HCT116 (cell line): ENCODE measurements around the gene CRACDL. TPM values are rescaled to one million over a fixed set of nuclear protein-coding genes. Genes with fewer than 3 reads are reported as not detected.

ENCODE experiments used
- ATAC-seq: fragments of 200-7000 bp; cut with Tn5 transposase; 2 replicates; pipeline ENCODE4 v1.9.1; 2020; ENCODE audit warnings: mild to moderate bottlenecking, moderate library complexity
- BruUV-seq: library from RNA; stranded (reverse); fragments of 400-500 nt; replicated peaks from 2 replicates; lab custom pipeline; 2021; lab: Mats Ljungman, UMichigan
- CTCF ChIA-PET: fragments of 300-600 bp; sonication (Branson Sonifier 250); formaldehyde crosslinking; loops from one replicate; lab custom pipeline; 2021; ENCODE audit warnings: antibody characterized with exemption; lab: Charles Lee
- POLR2A ChIA-PET: fragments of 300-600, 350-600 bp; sonication (Branson Sonifier 250); formaldehyde crosslinking; loops from one replicate; lab custom pipeline; 2021; ENCODE audit warnings: antibody characterized with exemption; lab: Charles Lee
- RAD21 ChIA-PET, 2 experiments: fragments of 300-600 bp; sonication (Branson Sonifier 250); formaldehyde crosslinking; loops; one replicate each; lab custom pipeline; 2023; ENCODE audit warnings: low total read pairs in 2 of 2; ENCODE audit not compliant: uncharacterized antibody in 2 of 2, unreplicated experiment in 2 of 2, low non-redundant PET in 1 of 2; lab: Charles Lee
- DNase-seq: peaks from one replicate; pipeline ENCODE4 v3.0.0-alpha.2; 2010; ENCODE audit warnings: low read depth, low spot score
- H2AFZ ChIP-seq: fragments of 200-600 bp; shearing (Covaris generic), sonication (generic); 2 replicates; pipeline ENCODE4 v1.6.1; 2017; ENCODE audit warnings: low read depth, mixed run types, mixed read lengths, antibody characterized with exemption, low read length; ENCODE audit not compliant: poor library complexity, severe bottlenecking
- H3K27ac ChIP-seq: 2 replicates; pipeline ENCODE4 v1.5.1; 2012; ENCODE audit warnings: low read depth, low read length
- H3K27me3 ChIP-seq: fragments of 200-600 bp; sonication (generic); 2 replicates; pipeline ENCODE4 v1.6.1; 2016; ENCODE audit warnings: mixed run types, low read length, mixed read lengths; ENCODE audit not compliant: insufficient read depth
- H3K36me3 ChIP-seq, 2 experiments: fragments of 200-500 bp in 1 of 2; fragments of 200-600 bp in 1 of 2; sonication (Bioruptor generic) in 1 of 2; sonication (generic) in 1 of 2; 2 replicates each; pipeline versions ENCODE4 v1.5.1 to v1.6.1; 2014 to 2016; ENCODE audit warnings: low read length in 2 of 2, inconsistent platforms in 1 of 2, mixed read lengths in 1 of 2, mixed run types in 1 of 2; ENCODE audit not compliant: insufficient read depth in 2 of 2, control insufficient read depth in 1 of 2
- H3K4me1 ChIP-seq, 2 experiments: fragments of 200-600 bp in 1 of 2; sonication (generic) in 1 of 2; 2 replicates each; pipeline versions ENCODE4 v1.5.1 to v1.6.1; 2012 to 2017; ENCODE audit warnings: low read length in 2 of 2, inconsistent platforms in 1 of 2, mild to moderate bottlenecking in 1 of 2, mixed read lengths in 1 of 2, mixed run types in 1 of 2, moderate library complexity in 1 of 2; ENCODE audit not compliant: insufficient read depth in 2 of 2, control insufficient read depth in 1 of 2
- H3K4me2 ChIP-seq: fragments of 200-600 bp; sonication (generic); 2 replicates; pipeline ENCODE4 v1.6.1; 2017; ENCODE audit warnings: mixed run types, low read length, mixed read lengths
- H3K4me3 ChIP-seq, 2 experiments: fragments of 200-600 bp in 1 of 2; sonication (generic) in 1 of 2; replicated peaks in 1 of 2; 2 replicates each; pipeline ENCODE4 v1.5.1; 2011 to 2016; ENCODE audit warnings: low read length in 2 of 2, control low read depth in 1 of 2, low read depth in 1 of 2, mild to moderate bottlenecking in 1 of 2, mixed read lengths in 1 of 2, mixed run types in 1 of 2
- H3K79me2 ChIP-seq: fragments of 200-600 bp; sonication (generic); 2 replicates; pipeline ENCODE4 v1.6.1; 2017; ENCODE audit warnings: mild to moderate bottlenecking, mixed run types, low read length, moderate library complexity, mixed read lengths; ENCODE audit not compliant: insufficient read depth
- H3K9ac ChIP-seq: fragments of 200-600 bp; sonication (generic); 2 replicates; pipeline ENCODE4 v1.6.1; 2016; ENCODE audit warnings: low read length, mixed read lengths
- H3K9me2 ChIP-seq: fragments of 200-600 bp; sonication (generic), shearing (Covaris generic); 2 replicates; pipeline ENCODE4 v1.6.1; 2017; ENCODE audit warnings: mixed run types, mild to moderate bottlenecking, moderate library complexity; ENCODE audit not compliant: insufficient read depth
- H3K9me3 ChIP-seq, 2 experiments: fragments of 200-500 bp in 1 of 2; fragments of 200-600 bp in 1 of 2; sonication (Bioruptor generic) in 1 of 2; sonication (generic) in 1 of 2; 2 replicates each; pipeline ENCODE4 v1.6.1; 2014 to 2017; ENCODE audit warnings: low read length in 2 of 2, mixed read lengths in 2 of 2, inconsistent platforms in 1 of 2, low read depth in 1 of 2, mild to moderate bottlenecking in 1 of 2, mixed run types in 1 of 2, moderate library complexity in 1 of 2; ENCODE audit not compliant: control insufficient read depth in 1 of 2, insufficient read depth in 1 of 2
- H4K20me1 ChIP-seq: fragments of 200-600 bp; sonication (generic), shearing (Covaris generic); 2 replicates; pipeline ENCODE4 v1.6.1; 2017; ENCODE audit warnings: mixed run types, mild to moderate bottlenecking, moderate library complexity; ENCODE audit not compliant: insufficient read depth
- ATF3 ChIP-seq: IDR thresholded peaks from 2 replicates; pipeline ENCODE4 v1.6.1; 2012
- CBX3 ChIP-seq: IDR thresholded peaks from 2 replicates; pipeline ENCODE4 v1.6.1; 2012; ENCODE audit warnings: low read depth
- EGR1 ChIP-seq: IDR thresholded peaks from 2 replicates; pipeline ENCODE4 v1.6.1; 2012; ENCODE audit warnings: low read depth
- FOSL1 ChIP-seq: IDR thresholded peaks from 2 replicates; pipeline ENCODE4 v1.6.1; 2012; ENCODE audit warnings: low read depth
- JUND ChIP-seq: IDR thresholded peaks from 2 replicates; pipeline ENCODE4 v1.6.1; 2012
- POLR2A ChIP-seq: IDR thresholded peaks from 2 replicates; pipeline ENCODE4 v1.7.0; 2011; ENCODE audit warnings: borderline replicate concordance; ENCODE audit not compliant: insufficient read depth, insufficient read length; ENCODE audit errors: extremely low read depth
- POLR2AphosphoS5 ChIP-seq: IDR thresholded peaks from 2 replicates; pipeline ENCODE4 v1.6.1; 2011; ENCODE audit warnings: mild to moderate bottlenecking, low read depth, low read length, moderate library complexity
- RAD21 ChIP-seq: IDR thresholded peaks from 2 replicates; pipeline ENCODE4 v1.6.1; 2012; ENCODE audit warnings: low read depth, mild to moderate bottlenecking
- SIN3A ChIP-seq: IDR thresholded peaks from 2 replicates; pipeline ENCODE4 v1.6.1; 2012; ENCODE audit warnings: low read depth
- SP1 ChIP-seq: IDR thresholded peaks from 2 replicates; pipeline ENCODE4 v1.6.1; 2012; ENCODE audit warnings: low read depth
- SRF ChIP-seq: IDR thresholded peaks from 2 replicates; pipeline ENCODE4 v1.6.1; 2012; ENCODE audit warnings: low read depth
- YY1 ChIP-seq: IDR thresholded peaks from 2 replicates; pipeline ENCODE4 v1.6.1; 2011; ENCODE audit warnings: low read length, low read depth, moderate library complexity, mild to moderate bottlenecking; ENCODE audit not compliant: insufficient replicate concordance; ENCODE audit errors: extremely low read depth
- intact Hi-C: fragments of 100-400 bp; cut with micrococcal nuclease; formaldehyde crosslinking; loops from 2 replicates; pipeline ENCODE4 v1.10.0; 2022
- total RNA-seq: library from RNA; stranded (reverse); gene quantifications from one replicate; pipeline ENCODE4 v1.2.1, GENCODE V29; 2021; ENCODE audit not compliant: unreplicated experiment
- TF ChIP-seq, protein P1 (sequence below): IDR thresholded peaks from 2 replicates; pipeline ENCODE4 v1.6.1; 2011; ENCODE audit warnings: mild to moderate bottlenecking, low read length, moderate library complexity; ENCODE audit not compliant: insufficient replicate concordance; ENCODE audit errors: extremely low read depth

Gene CRACDL
- total RNA-seq, 1 experiment from 2014 or later, result 1.1 TPM

- ATAC-seq (no peak), DNase-seq (no peak)
- H4K20me1 ChIP-seq, result no peaks in the 10 kb centered on the region
- no peaks in the 10 kb centered on the region for H3K27me3 ChIP-seq
- TF ChIP-seq JUND (no peak), SIN3A (no peak), FOSL1 (no peak), ATF3 (no peak), EGR1 (no peak), SP1 (no peak), POLR2A (no peak), POLR2AphosphoS5 (no peak), RAD21 (no peak), CBX3 (no peak), SRF (no peak), YY1 (no peak)
- TF ChIP-seq, protein P1, sequence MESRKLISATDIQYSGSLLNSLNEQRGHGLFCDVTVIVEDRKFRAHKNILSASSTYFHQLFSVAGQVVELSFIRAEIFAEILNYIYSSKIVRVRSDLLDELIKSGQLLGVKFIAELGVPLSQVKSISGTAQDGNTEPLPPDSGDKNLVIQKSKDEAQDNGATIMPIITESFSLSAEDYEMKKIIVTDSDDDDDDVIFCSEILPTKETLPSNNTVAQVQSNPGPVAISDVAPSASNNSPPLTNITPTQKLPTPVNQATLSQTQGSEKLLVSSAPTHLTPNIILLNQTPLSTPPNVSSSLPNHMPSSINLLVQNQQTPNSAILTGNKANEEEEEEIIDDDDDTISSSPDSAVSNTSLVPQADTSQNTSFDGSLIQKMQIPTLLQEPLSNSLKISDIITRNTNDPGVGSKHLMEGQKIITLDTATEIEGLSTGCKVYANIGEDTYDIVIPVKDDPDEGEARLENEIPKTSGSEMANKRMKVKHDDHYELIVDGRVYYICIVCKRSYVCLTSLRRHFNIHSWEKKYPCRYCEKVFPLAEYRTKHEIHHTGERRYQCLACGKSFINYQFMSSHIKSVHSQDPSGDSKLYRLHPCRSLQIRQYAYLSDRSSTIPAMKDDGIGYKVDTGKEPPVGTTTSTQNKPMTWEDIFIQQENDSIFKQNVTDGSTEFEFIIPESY, result no peak
- no peaks in the 10 kb centered on the region for H3K9me2 ChIP-seq
- H3K27ac ChIP-seq, result no peak overlapping the region
- no peaks in the 10 kb centered on the region for H3K4me1 ChIP-seq
- H2AFZ ChIP-seq, result no peak overlapping the region
- H3K4me3 ChIP-seq, result no peak overlapping the region
- intact Hi-C loops, result no loop called here
- no peaks in the 10 kb centered on the region for H3K9me3 ChIP-seq
- no peaks in the 10 kb centered on the region for H3K79me2 ChIP-seq
- H3K4me2 ChIP-seq, result no peak overlapping the region
- POLR2A ChIA-PET, result no interaction called here
- RAD21 ChIA-PET, result no interaction called here
- CTCF ChIA-PET, result no interaction called here
- no peaks in the 10 kb centered on the region for H3K36me3 ChIP-seq
- BruUV-seq, result no TSS peak
- H3K9ac ChIP-seq, result no peak overlapping the region
Observed at GRCh38 chr2:98952966-98953365, 16.9 kb upstream of the CRACDL start.
